ENCODE measurements around the gene ASB15.
"Not testable (repeated sequence)": the region's sequence is repeated elsewhere in the genome, so short reads cannot be mapped to it uniquely, and the experiment has no call there.

The ASB15 gene

DNA sequence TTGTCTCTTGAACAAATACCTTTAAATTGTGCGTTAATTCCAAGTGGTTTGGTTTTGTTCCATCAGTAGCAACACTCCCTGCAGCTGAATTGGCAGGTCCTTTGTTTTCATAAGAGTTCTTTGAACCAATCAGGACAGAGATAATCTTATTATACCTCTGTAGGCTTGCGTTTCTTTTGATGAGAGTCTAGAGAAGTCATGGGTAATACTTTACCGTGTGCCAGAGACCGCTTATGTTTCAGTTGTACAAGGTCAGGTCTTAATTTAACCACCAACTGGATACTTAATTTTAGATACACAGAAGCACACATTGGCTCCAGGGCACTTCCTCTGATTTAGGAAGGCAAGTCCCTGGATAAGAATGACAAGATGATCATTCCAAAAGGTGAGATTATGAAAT is at the start of gene ASB15:
ASB15 (plus strand) TSS at position 292 of the 400 bp plus-strand sequence. CDS start 12,682 bp downstream, outside the sequence.
- intact Hi-C loops (cut with micrococcal nuclease): no loop called here
- no peaks in the 10 kb centered on the region for H3K9me3 Mint-ChIP-seq
- no peaks in the 10 kb centered on the region for H3K4me1 Mint-ChIP-seq (ENCODE audit: low read depth)
- H3K36me3 Mint-ChIP-seq (ENCODE audit: low read depth): no peaks in the 10 kb centered on the region
- no peak within 1 kb of the TSS for H3K27ac Mint-ChIP-seq
- no peaks in the 10 kb centered on the region for H3K27me3 Mint-ChIP-seq
- H3K4me3 Mint-ChIP-seq: no peak within 1 kb of the TSS

DNA sequence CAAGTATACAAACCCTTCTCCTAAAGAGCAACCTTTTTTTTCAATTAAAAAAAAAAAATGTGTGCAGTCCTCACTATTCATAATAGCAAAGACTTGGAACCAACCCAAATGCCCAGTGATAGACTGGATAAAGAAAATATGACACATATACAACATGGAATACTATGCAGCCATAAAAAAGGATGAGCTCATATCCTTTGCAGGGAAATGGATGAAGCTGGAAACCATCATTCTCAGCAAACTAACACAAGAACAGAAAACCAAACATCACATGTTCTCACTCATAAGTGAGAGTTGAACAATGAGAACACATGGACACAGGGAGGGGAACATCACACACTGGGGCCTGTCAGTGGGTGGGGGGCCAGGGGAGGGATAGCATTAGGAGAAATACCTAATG is 49.5 kb upstream of the ASB15 start:
- Mint-ChIP-seq H3K4me1 (ENCODE audit: low read depth) (peaks cover 16% of the 10 kb centered on the region), H3K36me3 (ENCODE audit: low read depth) (peaks cover 63% of the 10 kb centered on the region)
- H3K27me3 Mint-ChIP-seq; H3K27ac Mint-ChIP-seq; H3K9me3 Mint-ChIP-seq; H3K4me3 Mint-ChIP-seq; intact Hi-C loops (cut with micrococcal nuclease): not testable (repeated sequence)

DNA sequence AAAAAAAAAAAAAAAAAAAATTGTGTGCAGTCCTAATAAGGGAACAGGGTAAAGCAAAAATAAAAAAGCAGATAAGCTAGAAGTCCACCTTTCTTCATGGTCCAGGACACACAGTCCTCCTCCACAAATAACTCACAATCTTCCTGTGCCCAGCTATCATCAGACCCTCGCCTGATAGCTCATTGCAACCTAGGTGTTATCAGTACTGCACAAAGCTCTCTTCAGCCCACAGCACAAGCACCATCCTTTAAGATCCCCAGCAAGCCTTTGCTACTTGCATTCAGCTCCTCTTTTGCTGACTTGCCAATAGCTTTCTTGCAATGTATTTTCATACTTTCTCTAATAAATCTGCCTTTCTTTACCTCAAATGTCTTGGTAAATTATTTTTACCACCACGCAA is 49.0 kb upstream of the ASB15 start:
- intact Hi-C loops (cut with micrococcal nuclease): no loop called here
- Mint-ChIP-seq H3K4me1 (ENCODE audit: low read depth) (peaks cover 16% of the 10 kb centered on the region), H3K27ac (no peak overlapping the region), H3K9me3 (no peaks in the 10 kb centered on the region), H3K36me3 (ENCODE audit: low read depth) (peaks cover 58% of the 10 kb centered on the region), H3K4me3 (no peak overlapping the region), H3K27me3 (no peaks in the 10 kb centered on the region)

DNA sequence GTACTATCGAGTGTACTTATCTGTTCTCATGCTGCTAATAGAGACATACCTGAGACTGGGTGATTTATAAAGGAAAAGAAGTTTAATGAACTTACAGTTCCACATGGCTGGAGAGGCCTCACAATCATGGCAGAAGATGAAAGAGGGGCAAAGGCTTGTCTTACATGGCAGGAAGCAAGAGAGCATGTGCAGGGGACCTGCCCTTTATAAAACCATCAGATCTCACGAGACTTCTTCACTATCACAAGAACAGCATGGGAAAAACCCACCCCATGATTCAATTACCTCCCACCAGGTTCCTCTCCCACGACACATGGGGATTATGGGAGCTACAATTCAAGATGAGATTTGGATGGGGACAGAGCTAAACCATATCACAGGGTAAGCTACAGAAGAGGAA is 48.5 kb upstream of the ASB15 start:
- Mint-ChIP-seq H3K9me3 (no peaks in the 10 kb centered on the region), H3K36me3 (ENCODE audit: low read depth) (peaks cover 53% of the 10 kb centered on the region), H3K4me1 (ENCODE audit: low read depth) (peaks cover 16% of the 10 kb centered on the region), H3K4me3 (no peak overlapping the region), H3K27ac (no peak overlapping the region), H3K27me3 (no peaks in the 10 kb centered on the region)
- intact Hi-C loops (cut with micrococcal nuclease): no loop called here

DNA sequence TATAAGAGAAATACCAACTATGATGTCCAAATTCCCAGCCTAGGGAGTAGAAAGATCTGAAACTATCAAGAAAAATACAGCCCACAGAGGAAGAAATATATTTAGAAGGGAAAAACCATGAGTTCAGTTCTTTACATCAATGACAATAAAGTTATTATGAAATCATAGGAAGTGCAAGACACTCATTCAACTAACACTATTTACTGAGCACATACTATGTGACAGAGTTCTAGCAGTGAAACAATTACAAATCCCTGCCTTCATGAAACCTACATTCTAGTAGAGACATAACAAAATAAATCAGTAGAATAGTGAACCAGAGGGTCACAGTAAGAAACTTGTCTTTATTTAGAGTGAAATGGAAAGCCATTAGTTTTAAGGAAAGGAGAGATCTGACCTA is 46.1 kb upstream of the ASB15 start:
- no peaks in the 10 kb centered on the region for H3K9me3 Mint-ChIP-seq
- H3K4me3 Mint-ChIP-seq: no peak overlapping the region
- H3K27me3 Mint-ChIP-seq: peaks cover 11% of the 10 kb centered on the region
- H3K27ac Mint-ChIP-seq: no peak overlapping the region
- peaks cover 9% of the 10 kb centered on the region for H3K4me1 Mint-ChIP-seq (ENCODE audit: low read depth)
- peaks cover 30% of the 10 kb centered on the region for H3K36me3 Mint-ChIP-seq (ENCODE audit: low read depth)
- intact Hi-C loops (cut with micrococcal nuclease): no loop called here

DNA sequence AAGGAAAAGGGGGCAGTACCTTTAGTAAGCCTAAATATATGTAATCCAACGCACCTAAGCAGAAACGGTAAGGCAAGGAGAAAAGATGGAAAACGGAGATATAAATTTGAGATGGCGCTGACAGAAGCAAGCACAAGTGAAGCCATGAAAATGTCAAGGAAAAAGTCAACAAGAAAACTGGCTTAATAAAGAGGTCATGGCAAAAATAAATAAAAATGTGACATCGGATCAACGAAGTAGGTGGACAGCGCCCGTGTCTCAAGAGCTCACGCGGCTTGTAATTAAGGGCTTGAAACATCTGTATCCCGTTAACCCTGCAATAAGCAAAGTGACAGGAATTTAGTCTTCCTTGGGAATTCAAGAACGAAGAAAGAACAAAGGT is 44.6 kb upstream of the ASB15 start:
- intact Hi-C loops (cut with micrococcal nuclease): loop anchor here (1.0 to 2.0 kb wide), 2 partner anchors 23 to 192 kb away; partner anchors contain the start of genes IQUB and WASL
- Mint-ChIP-seq H3K27ac (no peak overlapping the region), H3K4me3 (no peak overlapping the region)

DNA sequence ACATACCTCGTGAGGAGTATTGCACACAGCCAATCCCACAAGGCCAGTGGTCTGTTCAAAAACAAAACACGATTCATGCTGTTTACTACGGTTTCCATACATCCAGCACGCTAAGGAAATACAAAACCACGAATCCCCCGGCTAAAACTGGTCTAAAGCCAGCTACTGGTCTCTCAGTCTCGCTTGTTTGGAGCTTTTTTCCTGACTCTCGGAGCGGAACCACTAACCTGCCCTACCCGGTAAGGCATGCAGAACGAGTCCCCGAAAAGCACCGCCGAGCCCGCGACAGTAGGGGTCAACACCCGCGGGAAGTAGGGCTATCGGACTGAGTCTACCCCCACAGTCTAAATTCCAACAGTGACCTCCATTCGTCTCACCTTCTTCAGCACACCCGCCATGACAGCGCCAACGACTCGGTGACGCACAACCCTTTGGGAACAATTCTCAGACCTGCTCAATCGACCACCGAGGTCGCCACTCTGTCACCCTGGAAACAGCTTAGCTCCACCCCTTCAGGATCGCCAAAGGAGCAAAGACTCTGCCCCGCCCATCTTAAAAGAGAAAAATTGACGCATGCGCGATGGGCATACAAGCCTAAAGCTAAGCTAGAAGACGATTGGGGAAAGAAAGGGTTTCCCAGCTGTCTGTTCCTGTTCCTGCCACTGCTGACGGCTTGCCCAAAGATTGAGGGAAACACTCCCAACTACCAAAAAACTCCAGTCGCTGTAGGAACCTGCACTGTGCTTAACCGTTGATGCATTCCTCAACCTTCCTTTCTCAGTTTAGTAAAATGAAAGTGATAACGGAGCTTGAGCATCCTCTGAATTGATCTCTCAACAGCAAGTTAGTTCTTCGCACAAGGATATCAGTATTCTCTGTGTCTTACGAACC is 44.0 kb upstream of the ASB15 start, which contains the start of gene NDUFA5:
NDUFA5 (minus strand) TSS at position 421 of the 891 bp plus-strand sequence; CDS start at position 398, 23 bp downstream.
- Mint-ChIP-seq H3K27me3 (peaks cover 16% of the 10 kb centered on the region), H3K36me3 (ENCODE audit: low read depth) (peaks cover 11% of the 10 kb centered on the region), H3K9me3 (no peaks in the 10 kb centered on the region), H3K4me3 (no peak within 1 kb of the TSS), H3K4me1 (ENCODE audit: low read depth) (peaks cover 6% of the 10 kb centered on the region), H3K27ac (no peak within 1 kb of the TSS)
- intact Hi-C loops (cut with micrococcal nuclease): loop anchor here (1.0 to 2.0 kb wide), 2 partner anchors 23 to 191 kb away; partner anchors contain the start of genes IQUB and WASL

More for the DNA sequence above, 44.6 kb upstream of the ASB15 start:
- Mint-ChIP-seq H3K27me3 (peaks cover 16% of the 10 kb centered on the region), H3K36me3 (ENCODE audit: low read depth) (peaks cover 18% of the 10 kb centered on the region), H3K4me1 (ENCODE audit: low read depth) (peaks cover 6% of the 10 kb centered on the region), H3K9me3 (no peaks in the 10 kb centered on the region)

DNA sequence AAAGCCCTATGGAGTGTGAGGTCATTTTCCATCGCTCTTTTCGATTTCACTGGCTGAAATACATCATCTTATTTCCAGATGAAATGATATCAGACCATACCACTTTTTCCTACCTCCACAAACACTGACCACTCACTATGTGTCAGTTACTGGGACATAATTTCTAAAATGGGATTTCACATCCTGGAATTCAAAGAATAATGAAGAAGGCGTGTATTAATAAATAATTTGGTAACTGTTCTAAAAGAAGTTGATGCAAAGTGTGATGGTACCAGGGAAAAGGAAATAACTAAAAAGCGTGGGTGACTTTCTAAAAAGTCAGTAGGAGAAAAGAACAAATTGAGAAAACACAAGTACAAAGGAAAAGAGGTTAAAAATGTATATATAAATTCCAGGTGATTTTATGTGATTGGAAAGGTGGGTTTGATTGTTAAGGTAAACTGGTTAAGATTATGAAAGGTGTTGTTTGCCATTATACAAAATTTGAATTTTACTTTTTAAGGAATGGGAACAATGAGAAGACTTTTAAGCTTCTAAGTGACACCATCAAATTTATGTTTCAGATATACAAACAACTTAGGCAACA is 43.2 kb upstream of the ASB15 start:
- no peak overlapping the region for H3K27ac Mint-ChIP-seq
- no peaks in the 10 kb centered on the region for H3K4me1 Mint-ChIP-seq (ENCODE audit: low read depth)
- peaks cover 16% of the 10 kb centered on the region for H3K27me3 Mint-ChIP-seq
- peaks cover 4% of the 10 kb centered on the region for H3K36me3 Mint-ChIP-seq (ENCODE audit: low read depth)
- no peak overlapping the region for H3K4me3 Mint-ChIP-seq
- H3K9me3 Mint-ChIP-seq: no peaks in the 10 kb centered on the region
- intact Hi-C loops (cut with micrococcal nuclease): no loop called here

DNA sequence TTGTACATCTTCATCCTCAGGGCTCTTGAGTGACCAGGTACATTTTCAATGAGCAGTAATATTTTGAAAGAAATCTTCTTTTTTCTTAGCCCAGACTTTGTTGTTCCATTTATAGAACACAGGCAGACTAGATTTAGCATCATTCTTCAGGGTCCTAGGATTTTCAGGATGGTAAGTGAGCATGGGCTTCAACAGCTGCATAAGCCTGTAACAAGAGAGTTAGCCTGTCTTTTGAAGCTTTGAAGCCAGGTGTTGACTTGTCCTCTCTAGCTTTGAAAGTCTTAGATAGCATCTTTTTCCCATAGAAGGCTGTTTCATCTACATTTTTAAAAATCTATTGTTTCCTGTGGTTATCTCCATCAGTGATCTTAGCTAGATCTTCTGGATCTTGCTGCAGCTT is 39.5 kb upstream of the ASB15 start:
- no peak overlapping the region for H3K4me3 Mint-ChIP-seq
- no peak overlapping the region for H3K27ac Mint-ChIP-seq

DNA sequence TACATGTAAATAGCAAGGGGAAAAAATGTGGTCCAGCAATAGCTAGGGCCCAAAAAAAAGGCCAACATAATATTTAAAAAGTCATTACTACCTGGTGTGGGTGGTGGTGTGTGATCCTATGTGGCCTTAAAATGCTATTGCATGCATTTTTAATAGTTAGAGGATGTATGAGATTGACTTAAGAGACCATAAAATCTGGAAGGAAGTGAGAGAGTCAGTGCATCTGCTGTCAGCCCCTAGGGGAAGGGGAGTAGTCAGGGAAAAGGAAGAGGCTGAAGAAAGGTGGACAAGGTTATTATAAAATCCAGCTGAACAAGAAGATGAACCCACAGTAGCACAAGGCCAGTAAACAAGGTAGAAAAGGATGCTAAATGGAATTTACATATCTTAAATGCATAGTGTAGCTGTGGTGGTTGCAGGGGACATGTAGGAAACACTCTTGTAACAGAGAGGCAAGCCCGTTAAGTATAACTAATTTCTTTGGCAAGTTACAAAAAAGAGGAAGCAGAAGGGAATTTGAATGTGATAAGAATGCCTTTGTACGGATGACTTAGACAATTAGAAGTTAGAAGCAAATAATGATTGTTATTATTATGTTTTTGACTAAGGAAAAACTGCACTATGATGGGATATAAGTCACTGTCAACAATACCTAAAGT is 32.1 kb upstream of the ASB15 start:
- Mint-ChIP-seq H3K36me3 (ENCODE audit: low read depth) (no peaks in the 10 kb centered on the region), H3K9me3 (no peaks in the 10 kb centered on the region), H3K4me1 (ENCODE audit: low read depth) (peaks cover 9% of the 10 kb centered on the region), H3K27ac (no peak overlapping the region), H3K27me3 (peaks cover 5% of the 10 kb centered on the region), H3K4me3 (no peak overlapping the region)
- intact Hi-C loops (cut with micrococcal nuclease): no loop called here

More for the DNA sequence above, 39.5 kb upstream of the ASB15 start:
- Mint-ChIP-seq H3K36me3 (ENCODE audit: low read depth) (no peaks in the 10 kb centered on the region), H3K9me3 (no peaks in the 10 kb centered on the region), H3K4me1 (ENCODE audit: low read depth) (no peaks in the 10 kb centered on the region), H3K27me3 (peaks cover 21% of the 10 kb centered on the region)
- intact Hi-C loops (cut with micrococcal nuclease): no loop called here

DNA sequence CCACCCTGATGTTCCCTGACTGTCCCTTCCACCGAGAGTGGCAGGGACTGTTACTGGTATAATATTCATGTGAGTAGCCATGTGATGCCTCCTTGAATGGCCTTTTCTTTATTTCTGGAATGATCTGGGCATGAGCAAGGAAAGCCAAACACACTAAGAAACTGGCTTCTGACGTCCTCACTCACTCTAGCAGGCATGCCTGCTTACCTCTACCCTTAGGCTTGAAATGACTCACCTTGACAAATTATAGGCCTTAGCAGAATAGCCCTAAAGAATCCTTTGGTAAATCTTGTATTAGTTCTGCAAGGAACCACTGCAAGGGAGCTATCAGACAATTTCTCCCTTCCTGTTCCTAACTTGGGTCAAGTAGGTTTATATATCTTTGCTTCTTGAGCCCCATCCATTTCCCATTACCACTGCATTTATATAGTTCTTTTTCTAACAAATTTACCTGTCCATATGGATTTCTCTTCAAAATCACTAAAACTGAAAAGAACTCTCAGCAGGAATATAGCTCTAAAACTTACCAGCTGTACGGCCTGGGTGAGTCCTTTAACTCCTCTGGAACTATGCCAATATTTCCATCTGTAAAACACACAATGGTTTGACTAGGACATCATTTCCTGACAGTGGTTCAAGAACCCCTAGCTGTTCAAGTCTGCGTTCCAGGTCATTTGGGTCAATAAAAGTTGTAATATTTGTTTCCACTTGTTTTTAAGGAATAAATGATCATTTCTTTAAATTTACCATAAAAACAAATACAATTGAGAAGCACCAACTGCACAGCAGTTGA is 31.0 kb upstream of the ASB15 start:
- no peaks in the 10 kb centered on the region for H3K36me3 Mint-ChIP-seq (ENCODE audit: low read depth)
- H3K27me3 Mint-ChIP-seq: peaks cover 5% of the 10 kb centered on the region
- H3K4me1 Mint-ChIP-seq (ENCODE audit: low read depth): peaks cover 9% of the 10 kb centered on the region
- intact Hi-C loops (cut with micrococcal nuclease): no loop called here
- H3K27ac Mint-ChIP-seq: no peak overlapping the region
- H3K9me3 Mint-ChIP-seq: no peaks in the 10 kb centered on the region
- H3K4me3 Mint-ChIP-seq: no peak overlapping the region

DNA sequence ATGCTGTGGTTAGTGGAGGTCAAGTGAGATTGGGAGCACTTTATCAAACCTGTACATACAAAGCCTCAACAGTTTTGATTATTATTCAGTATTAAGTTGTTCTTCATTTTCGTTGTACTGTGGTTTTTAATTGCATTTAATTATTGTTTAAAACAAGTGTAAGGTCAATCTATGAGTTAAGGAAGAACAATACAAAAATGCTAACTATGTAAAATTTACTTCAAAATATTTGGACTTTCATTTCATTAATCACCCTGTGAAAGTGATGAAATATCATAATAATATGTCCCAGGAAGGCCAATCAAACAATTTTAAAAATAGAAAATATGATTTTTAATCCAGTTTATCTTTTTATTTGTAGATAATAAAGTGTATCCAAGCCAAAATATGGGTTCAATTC is 30.4 kb upstream of the ASB15 start:
- peaks cover 5% of the 10 kb centered on the region for H3K27me3 Mint-ChIP-seq
- H3K4me1 Mint-ChIP-seq (ENCODE audit: low read depth): peaks cover 9% of the 10 kb centered on the region
- H3K27ac Mint-ChIP-seq: no peak overlapping the region
- no peaks in the 10 kb centered on the region for H3K36me3 Mint-ChIP-seq (ENCODE audit: low read depth)
- no peak overlapping the region for H3K4me3 Mint-ChIP-seq
- H3K9me3 Mint-ChIP-seq: no peaks in the 10 kb centered on the region
- intact Hi-C loops (cut with micrococcal nuclease): no loop called here

DNA sequence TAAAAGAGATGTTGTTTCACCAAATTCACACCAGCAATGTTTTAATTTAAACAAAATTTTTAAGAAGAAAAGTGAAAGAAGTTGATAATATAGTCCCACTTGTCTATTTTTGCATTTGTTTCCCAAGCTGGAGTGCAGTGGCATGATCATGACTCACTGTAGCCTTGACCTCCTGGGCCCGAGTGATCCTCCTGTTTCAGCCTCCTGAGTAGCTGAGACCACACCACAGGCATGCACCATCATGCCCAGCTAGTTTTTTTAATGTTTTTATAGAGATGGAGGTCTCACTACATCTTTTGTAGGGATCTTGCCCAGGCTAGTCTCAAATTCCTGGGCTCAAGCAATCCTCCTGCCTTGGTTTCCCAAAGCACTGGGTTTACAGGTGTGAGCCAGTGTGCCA is 29.9 kb upstream of the ASB15 start:
- intact Hi-C loops (cut with micrococcal nuclease): no loop called here
- no peak overlapping the region for H3K4me3 Mint-ChIP-seq
- H3K36me3 Mint-ChIP-seq (ENCODE audit: low read depth): no peaks in the 10 kb centered on the region

More for the DNA sequence above, 29.9 kb upstream of the ASB15 start:
- H3K9me3 Mint-ChIP-seq: no peaks in the 10 kb centered on the region
- peaks cover 5% of the 10 kb centered on the region for H3K27me3 Mint-ChIP-seq
- H3K4me1 Mint-ChIP-seq (ENCODE audit: low read depth): peaks cover 9% of the 10 kb centered on the region
- no peak overlapping the region for H3K27ac Mint-ChIP-seq

Data from dendritic cell treated with granulocyte-macrophage colony-stimulating factor and Interleukin-4, amounts not matched to agents 40 ng/mL and 50 ng/mL, for 4 days (primary cell).